ACC112 (cell line): ENCODE results near the gene SLC12A8.

Experiments
- H2AFZ ChIP-seq: fragments of 200-600 bp; sonication (generic); one replicate; pipeline ENCODE4 v1.6.0; 2017; ENCODE audit warnings: antibody characterized with exemption, low read length; ENCODE audit not compliant: unreplicated experiment
- H3K27ac ChIP-seq: fragments of 200-600 bp; sonication (generic); 2 replicates; pipeline ENCODE4 v1.5.1; 2014; ENCODE audit warnings: low read depth, mild to moderate bottlenecking, antibody characterized with exemption, low read length, moderate library complexity
- H3K27me3 ChIP-seq: fragments of 200-600 bp; sonication (generic); 2 replicates; pipeline ENCODE4 v1.6.1; 2014; ENCODE audit warnings: mild to moderate bottlenecking, antibody characterized with exemption, low read length, moderate library complexity, mixed read lengths; ENCODE audit not compliant: insufficient read depth
- H3K36me3 ChIP-seq: fragments of 200-600 bp; sonication (generic); 2 replicates; pipeline ENCODE4 v1.6.1; 2016; ENCODE audit warnings: mild to moderate bottlenecking, antibody characterized with exemption, low read length, moderate library complexity, mixed read lengths; ENCODE audit not compliant: insufficient read depth
- H3K4me1 ChIP-seq: fragments of 200-600 bp; sonication (generic); one replicate; pipeline ENCODE4 v1.6.1; 2016; ENCODE audit warnings: low read length, mixed read lengths; ENCODE audit not compliant: insufficient read depth, unreplicated experiment, control insufficient read depth
- H3K4me3 ChIP-seq: fragments of 200-600 bp; sonication (generic); 2 replicates; pipeline ENCODE4 v1.5.1; 2014; ENCODE audit warnings: mild to moderate bottlenecking, low read depth, low read length
- H3K79me2 ChIP-seq: fragments of 200-600 bp; sonication (generic); one replicate; pipeline ENCODE4 v1.6.0; 2016; ENCODE audit warnings: low read length; ENCODE audit not compliant: control insufficient read depth, unreplicated experiment, insufficient read depth

Gene SLC12A8

DNA sequence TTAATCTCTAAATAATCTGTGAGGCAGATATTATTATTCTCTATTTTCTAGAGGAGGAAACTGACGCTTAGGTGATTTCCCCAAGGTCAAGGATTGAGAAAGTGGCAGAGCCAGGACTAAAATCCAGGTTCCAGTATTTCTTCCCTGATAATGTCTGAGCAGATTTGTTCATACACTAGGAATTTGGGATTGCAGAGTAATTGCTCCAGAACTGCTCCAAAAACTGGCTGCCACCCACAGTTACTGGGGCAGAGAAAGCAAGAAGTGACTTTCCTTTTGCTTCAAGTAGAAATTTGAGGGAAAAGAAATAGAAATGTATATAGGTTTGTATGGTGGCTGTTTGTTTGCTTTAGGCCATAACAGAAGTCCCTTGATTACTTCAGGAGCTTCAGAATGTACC, 60.6 kb downstream of the SLC12A8 start:
- H3K4me3 ChIP-seq: no peak overlapping the region
- peaks cover 32% of the 10 kb centered on the region for H3K4me1 ChIP-seq
- no peaks in the 10 kb centered on the region for H3K36me3 ChIP-seq
- no peak overlapping the region for H3K27ac ChIP-seq
- H3K79me2 ChIP-seq: no peaks in the 10 kb centered on the region
- no peaks in the 10 kb centered on the region for H3K27me3 ChIP-seq
- no peak overlapping the region for H2AFZ ChIP-seq

DNA sequence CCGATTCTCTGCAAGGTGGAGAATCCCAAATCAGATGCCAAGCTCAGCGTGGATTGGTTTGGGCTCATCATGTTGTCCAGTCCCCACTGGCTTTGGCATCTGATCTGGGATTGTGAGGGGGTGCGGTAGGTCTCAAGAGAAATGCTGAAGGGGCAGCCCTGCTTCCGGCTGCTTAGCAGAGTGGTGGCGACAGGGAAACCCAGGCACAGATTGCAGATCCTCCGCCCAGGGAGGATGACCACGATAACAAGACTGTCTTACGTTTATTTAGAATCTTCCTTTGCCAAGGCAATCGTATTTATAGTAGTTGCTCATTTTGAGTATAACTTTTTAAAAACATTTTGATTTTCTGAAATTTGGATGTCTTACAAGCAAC, 61.1 kb downstream of the SLC12A8 start:
- H3K36me3 ChIP-seq: no peaks in the 10 kb centered on the region
- no peak overlapping the region for H3K4me3 ChIP-seq
- no peak overlapping the region for H3K27ac ChIP-seq
- H3K4me1 ChIP-seq: peaks cover 32% of the 10 kb centered on the region
- H3K79me2 ChIP-seq: no peaks in the 10 kb centered on the region
- H2AFZ ChIP-seq: no peak overlapping the region
- no peaks in the 10 kb centered on the region for H3K27me3 ChIP-seq

- no peak overlapping the region for H2AFZ ChIP-seq
- no peaks in the 10 kb centered on the region for H3K27me3 ChIP-seq
- H3K27ac ChIP-seq: no peak overlapping the region
- H3K36me3 ChIP-seq: no peaks in the 10 kb centered on the region
- H3K79me2 ChIP-seq: no peaks in the 10 kb centered on the region
- no peak overlapping the region for H3K4me3 ChIP-seq
- H3K4me1 ChIP-seq: peaks cover 32% of the 10 kb centered on the region
Measured at GRCh38 chr3:125150525-125151441, 61.8 kb downstream of the SLC12A8 start.

DNA sequence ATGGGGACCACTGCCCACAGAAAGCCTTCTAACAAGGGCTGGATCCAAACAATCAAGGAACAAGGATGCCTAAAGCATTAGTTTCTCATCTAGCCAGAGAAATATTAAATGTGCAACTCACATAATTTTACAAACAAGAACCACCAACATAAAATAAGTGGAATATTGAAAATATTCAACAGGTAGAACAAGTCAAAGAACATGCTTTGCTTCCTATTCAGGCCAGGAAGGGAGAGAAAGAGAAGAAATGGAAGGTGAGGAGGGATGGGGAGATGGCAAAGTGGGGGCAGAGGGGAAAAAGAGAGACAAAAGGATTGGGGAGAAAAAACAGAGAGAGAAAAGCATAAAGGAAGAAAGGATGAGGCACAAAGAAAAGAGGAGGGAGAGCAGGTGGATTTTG, 63.1 kb downstream of the SLC12A8 start:
- Histone ChIP-seq H3K27ac (no peak overlapping the region), H2AFZ (no peak overlapping the region), H3K79me2 (no peaks in the 10 kb centered on the region), H3K27me3 (no peaks in the 10 kb centered on the region), H3K4me3 (no peak overlapping the region), H3K36me3 (no peaks in the 10 kb centered on the region), H3K4me1 (peaks cover 37% of the 10 kb centered on the region)

DNA sequence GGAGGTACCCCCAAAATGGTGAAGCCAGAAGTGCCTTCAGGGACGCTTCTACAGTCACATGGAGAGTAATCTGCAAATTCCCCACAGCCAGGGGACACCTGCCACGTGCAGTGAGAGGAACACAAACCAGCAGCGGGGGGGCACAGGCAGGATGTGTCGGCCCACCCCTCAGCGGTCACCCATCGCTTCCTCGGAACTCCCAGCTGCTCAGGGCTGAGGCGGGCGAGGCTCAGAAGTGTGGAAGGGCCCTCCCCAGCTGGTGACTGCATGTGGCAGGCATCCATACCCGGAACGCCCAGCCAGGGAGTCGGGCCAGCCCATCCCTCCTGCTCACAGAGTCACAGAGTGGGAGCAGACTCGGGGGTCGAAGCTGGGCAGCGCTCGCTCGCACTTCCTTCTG, 63.7 kb downstream of the SLC12A8 start:
- Histone ChIP-seq H3K4me1 (peaks cover 40% of the 10 kb centered on the region), H3K4me3 (no peak overlapping the region), H3K79me2 (no peaks in the 10 kb centered on the region), H3K36me3 (no peaks in the 10 kb centered on the region), H2AFZ (peak overlapping the region; percentile 32), H3K27me3 (no peaks in the 10 kb centered on the region), H3K27ac (no peak overlapping the region)

DNA sequence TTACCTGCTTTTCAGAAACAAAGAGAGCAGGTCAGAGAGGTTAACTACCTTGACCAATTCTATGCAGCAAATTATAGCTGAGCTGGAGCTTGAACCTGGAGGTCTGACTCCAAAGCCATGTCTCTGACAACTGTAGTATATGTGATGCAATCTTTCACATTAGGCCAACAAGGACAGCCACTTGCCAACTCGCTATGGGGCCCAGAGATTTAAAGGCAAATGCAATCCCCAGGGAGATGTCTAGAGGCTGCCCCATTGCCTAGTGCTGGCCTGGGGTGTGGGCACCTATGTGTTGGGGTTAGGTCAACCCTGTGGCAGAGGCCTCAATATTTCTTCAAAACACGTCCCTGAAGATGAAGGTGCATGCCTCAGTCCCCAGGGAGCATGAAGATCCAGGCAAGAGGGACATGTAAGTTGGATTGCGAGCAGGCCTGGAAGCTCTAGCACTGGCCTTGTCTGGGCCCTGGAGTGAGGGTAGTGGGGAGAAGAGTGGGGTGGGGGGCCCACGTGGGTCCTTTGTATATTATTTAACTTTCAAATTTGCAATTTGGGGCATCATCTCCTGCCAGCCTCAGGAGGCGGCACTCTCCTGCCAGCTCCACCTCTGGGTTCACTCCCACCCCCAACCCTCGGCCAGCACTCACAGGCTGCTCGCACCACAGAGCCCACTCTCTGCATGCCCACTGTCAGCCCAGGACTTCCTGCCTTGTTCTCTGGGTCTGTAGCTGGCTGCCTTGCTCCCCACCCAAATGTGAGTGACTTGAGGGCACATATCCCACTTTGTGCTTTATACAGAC, 64.3 kb downstream of the SLC12A8 start:
- no peak overlapping the region for H3K27ac ChIP-seq
- H3K4me1 ChIP-seq: peaks cover 43% of the 10 kb centered on the region
- H3K27me3 ChIP-seq: no peaks in the 10 kb centered on the region
- H3K4me3 ChIP-seq: no peak overlapping the region
- H3K36me3 ChIP-seq: no peaks in the 10 kb centered on the region
- H2AFZ ChIP-seq: no peak overlapping the region
- no peaks in the 10 kb centered on the region for H3K79me2 ChIP-seq

DNA sequence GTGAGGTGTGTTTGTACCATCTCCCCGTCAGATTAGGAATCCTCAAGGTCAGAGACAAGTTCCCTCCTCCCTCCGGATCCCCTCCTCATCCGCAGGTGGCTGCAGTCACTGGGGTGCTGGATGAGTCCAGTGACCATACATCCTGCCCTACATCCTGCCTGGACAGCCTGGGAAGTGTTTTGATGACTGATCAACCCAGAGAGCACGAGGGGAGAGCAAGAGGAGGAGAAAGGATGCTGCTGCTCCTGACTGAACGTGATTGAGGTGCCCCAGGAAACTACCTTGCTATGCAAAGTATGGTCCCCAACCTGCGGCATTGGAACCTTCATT, 65.1 kb downstream of the SLC12A8 start:
- Histone ChIP-seq H3K4me1 (peaks cover 45% of the 10 kb centered on the region), H2AFZ (no peak overlapping the region), H3K27ac (no peak overlapping the region), H3K4me3 (no peak overlapping the region), H3K36me3 (no peaks in the 10 kb centered on the region), H3K27me3 (no peaks in the 10 kb centered on the region), H3K79me2 (no peaks in the 10 kb centered on the region)

DNA sequence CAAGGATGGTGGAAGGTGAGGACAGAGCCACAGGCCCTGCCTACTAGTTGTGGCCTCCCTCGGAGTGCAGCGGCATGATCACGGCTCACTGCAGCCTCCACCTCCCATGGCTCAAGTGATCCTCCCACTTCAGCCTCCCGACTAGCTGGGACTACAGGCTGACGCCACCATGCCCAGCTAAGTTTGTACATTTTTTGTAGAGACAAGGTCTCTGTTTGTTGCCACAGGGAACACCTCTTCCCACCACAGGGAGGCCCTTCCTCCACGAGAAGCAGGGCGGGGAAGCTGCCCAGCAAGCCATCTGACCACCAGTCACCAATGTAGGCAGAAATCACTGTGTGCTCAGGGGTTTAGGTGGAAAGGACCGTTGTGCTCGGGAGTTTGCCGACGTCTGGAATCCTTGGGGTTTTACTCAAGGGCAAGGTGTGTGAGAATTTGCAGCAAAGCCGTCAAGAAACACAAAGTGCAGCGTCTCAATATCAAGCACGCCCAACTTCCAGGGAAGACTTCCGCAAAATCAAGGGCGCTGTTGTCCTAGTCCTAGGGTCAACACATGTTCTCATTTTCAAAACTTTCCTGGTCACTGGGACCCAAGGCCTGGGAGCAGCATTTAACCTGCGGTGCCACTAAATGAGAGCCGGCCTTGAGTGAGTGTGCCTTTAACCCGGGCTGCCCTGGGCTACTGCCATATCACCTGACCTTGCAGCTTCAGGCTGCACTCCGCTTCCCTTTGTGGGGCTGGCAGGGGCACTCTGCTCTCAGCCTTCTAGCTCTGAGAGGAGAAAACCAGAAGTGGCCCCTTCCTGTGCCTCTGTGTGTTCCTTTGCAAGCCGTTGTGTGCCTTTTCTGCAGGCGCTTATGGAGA, 65.7 kb downstream of the SLC12A8 start:
- no peaks in the 10 kb centered on the region for H3K79me2 ChIP-seq
- H3K27ac ChIP-seq: no peak overlapping the region

GRCh38 chr3:125145751-125146475, 66.6 kb downstream of the SLC12A8 start:
- no peaks in the 10 kb centered on the region for H3K36me3 ChIP-seq
- H2AFZ ChIP-seq: no peak overlapping the region
- H3K4me1 ChIP-seq: peaks cover 45% of the 10 kb centered on the region
- no peak overlapping the region for H3K4me3 ChIP-seq
- no peak overlapping the region for H3K27ac ChIP-seq
- no peaks in the 10 kb centered on the region for H3K79me2 ChIP-seq
- no peaks in the 10 kb centered on the region for H3K27me3 ChIP-seq

More for the DNA sequence above, 65.7 kb downstream of the SLC12A8 start:
- Histone ChIP-seq H3K36me3 (no peaks in the 10 kb centered on the region), H3K4me1 (peaks cover 45% of the 10 kb centered on the region), H3K27me3 (no peaks in the 10 kb centered on the region), H2AFZ (no peak overlapping the region), H3K4me3 (no peak overlapping the region)
